K562 (cell line): ENCODE data around the gene SDK1.

Experiments used
- CBX3 ChIP-seq, 2 experiments: IDR thresholded peaks; 1 replicate in 1 of 2; 2 replicates in 1 of 2; pipeline ENCODE4 v1.6.1; 2012; ENCODE audit warnings: inconsistent platforms in 2 of 2, low read length in 2 of 2, borderline replicate concordance in 1 of 2, control low read depth in 1 of 2
- EZH2 ChIP-seq: IDR thresholded peaks from 2 replicates; pipeline ENCODE4 v1.6.1; 2012; ENCODE audit warnings: low read depth, mild to moderate bottlenecking, inconsistent platforms, low read length, borderline replicate concordance

- TF ChIP-seq CBX3 (IDR thresholded peaks at IDR 0.05; ENCODE audit: borderline replicate concordance in 1 of 2, low read length in 2 of 2) (no peak), EZH2 (no peak)
Measured at GRCh38 chr7:4143511-4144171, 842.6 kb downstream of the SDK1 start.
